Mesenchymal stem cell (in vitro differentiated cells and primary cell): ENCODE data around the gene ANTXRL.
A peak's percentile ranks its signal among the peaks of the same experiment; 100 is the strongest.
"Not testable (repeated sequence)": the region's sequence is repeated elsewhere in the genome, so short reads cannot be mapped to it uniquely, and the experiment has no call there.

Experiments used
- DNase-seq: peaks from one replicate; pipeline ENCODE4 v3.0.0-alpha.2; 2013
- H2AFZ ChIP-seq: one replicate; pipeline ENCODE4 v1.6.1; 2013; ENCODE audit warnings: low read depth, mild to moderate bottlenecking, control low read depth, inconsistent platforms, low read length, moderate library complexity
- H2AK5ac ChIP-seq: 2 replicates; pipeline ENCODE4 v1.6.1; 2013; ENCODE audit warnings: low read length, moderate library complexity, mild to moderate bottlenecking, inconsistent platforms; ENCODE audit not compliant: severe bottlenecking
- H2BK120ac ChIP-seq: one replicate; pipeline ENCODE4 v1.6.1; 2013; ENCODE audit warnings: low read depth, mild to moderate bottlenecking, inconsistent platforms, low read length, moderate library complexity
- H2BK12ac ChIP-seq, 2 experiments: one replicate each; pipeline ENCODE4 v1.6.1; 2013; ENCODE audit warnings: inconsistent platforms in 2 of 2, low read length in 2 of 2, mild to moderate bottlenecking in 2 of 2, moderate library complexity in 2 of 2, control low read depth in 1 of 2
- H2BK15ac ChIP-seq: one replicate; pipeline ENCODE4 v1.6.1; 2013; ENCODE audit warnings: mild to moderate bottlenecking, low read depth, inconsistent platforms; ENCODE audit not compliant: poor library complexity, severe bottlenecking
- H2BK5ac ChIP-seq: 2 replicates; pipeline ENCODE4 v1.6.1; 2013; ENCODE audit warnings: low read depth, mild to moderate bottlenecking, low read length, control low read depth, inconsistent platforms; ENCODE audit not compliant: poor library complexity, severe bottlenecking
- H3K14ac ChIP-seq, 2 experiments: one replicate each; pipeline ENCODE4 v1.6.1; 2013; ENCODE audit warnings: inconsistent platforms in 2 of 2, low read length in 2 of 2, control low read depth in 1 of 2, mild to moderate bottlenecking in 1 of 2, moderate library complexity in 1 of 2
- H3K18ac ChIP-seq, 2 experiments: one replicate each; pipeline ENCODE4 v1.6.1; 2013; ENCODE audit warnings: inconsistent platforms in 2 of 2, low read length in 2 of 2, control low read depth in 1 of 2, low read depth in 1 of 2, mild to moderate bottlenecking in 1 of 2
- H3K23ac ChIP-seq, 2 experiments: one replicate each; pipeline ENCODE4 v1.6.1; 2013; ENCODE audit warnings: inconsistent platforms in 2 of 2, low read length in 2 of 2, mild to moderate bottlenecking in 2 of 2, moderate library complexity in 2 of 2, control low read depth in 1 of 2
- H3K27ac ChIP-seq: 2 replicates; pipeline ENCODE4 v1.5.1; 2013; ENCODE audit warnings: mild to moderate bottlenecking, moderate library complexity, low read length, control low read depth, inconsistent platforms; ENCODE audit not compliant: poor library complexity, severe bottlenecking
- H3K27me3 ChIP-seq, 2 experiments: 2 replicates each; pipeline versions ENCODE4 v1.6.1 to v1.7.0; 2013; ENCODE audit warnings: low read length in 2 of 2, mild to moderate bottlenecking in 2 of 2, moderate library complexity in 2 of 2, control low read depth in 1 of 2, inconsistent platforms in 1 of 2; ENCODE audit not compliant: control insufficient read depth in 1 of 2, insufficient read depth in 1 of 2
- H3K36me3 ChIP-seq, 2 experiments: 2 replicates each; pipeline versions ENCODE4 v1.6.1 to v1.7.0; 2013; ENCODE audit warnings: low read length in 2 of 2, control low read depth in 1 of 2, inconsistent platforms in 1 of 2, low read depth in 1 of 2, mild to moderate bottlenecking in 1 of 2; ENCODE audit not compliant: insufficient read depth in 2 of 2, control insufficient read depth in 1 of 2
- H3K4ac ChIP-seq, 2 experiments: one replicate each; pipeline ENCODE4 v1.6.1; 2013; ENCODE audit warnings: inconsistent platforms in 2 of 2, low read length in 2 of 2, mild to moderate bottlenecking in 2 of 2, moderate library complexity in 2 of 2, control low read depth in 1 of 2, low read depth in 1 of 2
- H3K4me1 ChIP-seq: 2 replicates; pipeline ENCODE4 v1.6.1; 2013; ENCODE audit warnings: low read depth, low read length, control low read depth; ENCODE audit not compliant: control insufficient read depth, insufficient read depth
- H3K4me2 ChIP-seq: 2 replicates; pipeline ENCODE4 v1.6.1; 2013; ENCODE audit warnings: low read length, mild to moderate bottlenecking, inconsistent platforms; ENCODE audit not compliant: poor library complexity, severe bottlenecking
- H3K4me3 ChIP-seq, 2 experiments: 2 replicates each; pipeline versions ENCODE4 v1.5.1 to v1.7.0; 2013; ENCODE audit warnings: low read length in 2 of 2, mild to moderate bottlenecking in 2 of 2, control low read depth in 1 of 2, low read depth in 1 of 2; ENCODE audit not compliant: insufficient read depth in 1 of 2
- H3K79me1 ChIP-seq: replicated peaks from 2 replicates; pipeline ENCODE4 v1.6.1; 2013; ENCODE audit warnings: mild to moderate bottlenecking, control low read depth, low read length, inconsistent platforms; ENCODE audit not compliant: poor library complexity, severe bottlenecking
- H3K9ac ChIP-seq: 2 replicates; pipeline ENCODE4 v1.7.0; 2013; ENCODE audit warnings: mild to moderate bottlenecking, low read length, moderate library complexity
- H3K9me3 ChIP-seq: 2 replicates; pipeline ENCODE4 v1.7.0; 2013; ENCODE audit warnings: mild to moderate bottlenecking, low read length; ENCODE audit not compliant: control insufficient read depth
- H4K8ac ChIP-seq: one replicate; pipeline ENCODE4 v1.6.1; 2013; ENCODE audit warnings: inconsistent platforms, mild to moderate bottlenecking, low read length, moderate library complexity
- H4K91ac ChIP-seq: one replicate; pipeline ENCODE4 v1.6.1; 2013; ENCODE audit warnings: mild to moderate bottlenecking, low read length, inconsistent platforms
- WGBS: methylation state at CpG from one replicate; pipeline ENCODE4 v1.1.7; 2013; ENCODE audit warnings: mixed read lengths; 5-methylcytosine and 5-hydroxymethylcytosine counted together

The ANTXRL gene

GRCh38 chr10:46240684-46241565 is 45.9 kb upstream of the ANTXRL start:
- H3K23ac ChIP-seq: no peak overlapping the region
- no peak for DNase-seq
- no peak overlapping the region for H2AK5ac ChIP-seq
- H3K27me3 ChIP-seq: peaks cover 6 to 26% of the 10 kb centered on the region in 2 experiments
- H2BK5ac ChIP-seq: no peak overlapping the region
- no peak overlapping the region for H4K91ac ChIP-seq
- H3K14ac ChIP-seq: peak overlapping the region in 1 of 2 experiments; percentile 50
- no peak overlapping the region for H3K9ac ChIP-seq
- no peak overlapping the region for H4K8ac ChIP-seq
- no peak overlapping the region for H3K4ac ChIP-seq
- H3K36me3 ChIP-seq: no peaks in the 10 kb centered on the region
- H3K27ac ChIP-seq: no peak overlapping the region
- H3K4me1 ChIP-seq: peaks cover 2% of the 10 kb centered on the region
- H2BK12ac ChIP-seq: no peak overlapping the region
- no peak overlapping the region for H2BK120ac ChIP-seq
- H3K79me1 ChIP-seq: no peaks in the 10 kb centered on the region
- no peak overlapping the region for H3K4me3 ChIP-seq
- no peak overlapping the region for H3K18ac ChIP-seq
- WGBS: 90% methylated on average over 2 of the region's 2 CpGs
- no peak overlapping the region for H2BK15ac ChIP-seq
- H2AFZ ChIP-seq: no peak overlapping the region
- no peaks in the 10 kb centered on the region for H3K9me3 ChIP-seq
- H3K4me2 ChIP-seq: no peak overlapping the region

DNA sequence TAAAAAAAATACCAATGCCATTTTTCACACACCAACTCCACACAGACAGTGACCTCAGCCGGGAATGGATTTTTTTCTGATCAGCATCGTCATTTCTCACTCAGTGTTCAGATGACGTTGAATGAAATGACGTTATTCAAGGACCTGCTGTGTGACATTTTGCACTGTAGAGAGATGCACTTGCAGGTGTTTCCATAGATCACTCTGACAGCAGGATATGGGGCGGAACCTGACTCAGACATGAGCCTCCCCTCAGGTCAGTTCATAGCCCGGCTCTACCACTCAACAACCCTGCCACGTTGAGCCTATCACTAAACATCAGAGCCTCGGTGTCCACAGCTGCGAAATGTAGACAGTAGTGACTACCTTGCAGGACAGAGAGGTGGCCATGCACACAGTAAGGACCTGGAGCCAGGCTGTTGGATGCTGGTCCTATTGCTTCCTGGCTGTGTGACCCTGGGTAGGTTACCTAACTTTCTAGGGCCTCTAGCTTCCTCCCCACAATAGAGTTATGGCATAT is 41.4 kb upstream of the ANTXRL start:
- WGBS: 87% methylated on average over 9 of the region's 9 CpGs
- Histone ChIP-seq H3K4me3 (no peak overlapping the region), H2BK5ac (no peak overlapping the region), H3K27ac (no peak overlapping the region), H3K9ac (no peak overlapping the region), H3K14ac (no peak overlapping the region), H3K4ac (no peak overlapping the region), H3K79me1 (no peaks in the 10 kb centered on the region), H3K27me3 (peaks cover under 1 to 10% of the 10 kb centered on the region in 2 experiments), H3K23ac (no peak overlapping the region), H2BK120ac (no peak overlapping the region), H3K9me3 (no peaks in the 10 kb centered on the region), H3K4me2 (no peak overlapping the region), H2BK15ac (no peak overlapping the region), H3K4me1 (peaks cover 2% of the 10 kb centered on the region), H2AK5ac (no peak overlapping the region), H4K91ac (no peak overlapping the region), H2BK12ac (no peak overlapping the region), H4K8ac (no peak overlapping the region), H3K36me3 (no peaks in the 10 kb centered on the region), H3K18ac (no peak overlapping the region), H2AFZ (no peak overlapping the region)
- no peak for DNase-seq

GRCh38 chr10:46246400-46247180 is 40.2 kb upstream of the ANTXRL start:
- not testable (repeated sequence) for H3K4me2 ChIP-seq, H4K8ac ChIP-seq, H3K4me3 ChIP-seq, H3K9ac ChIP-seq, H3K14ac ChIP-seq, H3K27me3 ChIP-seq, H3K4me1 ChIP-seq, H3K23ac ChIP-seq, H3K4ac ChIP-seq, H3K27ac ChIP-seq, H3K36me3 ChIP-seq, H3K18ac ChIP-seq, H2BK12ac ChIP-seq, H3K9me3 ChIP-seq, H2BK5ac ChIP-seq, H4K91ac ChIP-seq, H2BK15ac ChIP-seq, H2BK120ac ChIP-seq, H2AFZ ChIP-seq, H2AK5ac ChIP-seq, DNase-seq, H3K79me1 ChIP-seq
- WGBS: 71% methylated on average over 8 of the region's 10 CpGs

- H3K79me1 ChIP-seq: no peaks in the 10 kb centered on the region
- no peak overlapping the region for H3K4me3 ChIP-seq
- H4K91ac ChIP-seq: no peak overlapping the region
- peaks cover 8 to 9% of the 10 kb centered on the region in 2 experiments for H3K27me3 ChIP-seq
- no peak overlapping the region for H3K9ac ChIP-seq
- WGBS: 76% methylated on average over 3 of the region's 3 CpGs
- no peak overlapping the region for H4K8ac ChIP-seq
- H2AFZ ChIP-seq: no peak overlapping the region
- no peak overlapping the region for H3K4ac ChIP-seq
- no peak overlapping the region for H2BK120ac ChIP-seq
- H3K18ac ChIP-seq: no peak overlapping the region
- H3K14ac ChIP-seq: no peak overlapping the region
- H2BK12ac ChIP-seq: no peak overlapping the region
- no peak for DNase-seq
- H3K23ac ChIP-seq: no peak overlapping the region
- H3K4me2 ChIP-seq: no peak overlapping the region
- peaks cover 2% of the 10 kb centered on the region for H3K4me1 ChIP-seq
- H2BK15ac ChIP-seq: no peak overlapping the region
- no peak overlapping the region for H3K27ac ChIP-seq
- no peak overlapping the region for H2BK5ac ChIP-seq
- H3K36me3 ChIP-seq: no peaks in the 10 kb centered on the region
- H3K9me3 ChIP-seq: no peaks in the 10 kb centered on the region
- no peak overlapping the region for H2AK5ac ChIP-seq
Measured at GRCh38 chr10:46247181-46247475, 39.7 kb upstream of the ANTXRL start.
